ENCODE results near the gene ZNF385A.

DNA sequence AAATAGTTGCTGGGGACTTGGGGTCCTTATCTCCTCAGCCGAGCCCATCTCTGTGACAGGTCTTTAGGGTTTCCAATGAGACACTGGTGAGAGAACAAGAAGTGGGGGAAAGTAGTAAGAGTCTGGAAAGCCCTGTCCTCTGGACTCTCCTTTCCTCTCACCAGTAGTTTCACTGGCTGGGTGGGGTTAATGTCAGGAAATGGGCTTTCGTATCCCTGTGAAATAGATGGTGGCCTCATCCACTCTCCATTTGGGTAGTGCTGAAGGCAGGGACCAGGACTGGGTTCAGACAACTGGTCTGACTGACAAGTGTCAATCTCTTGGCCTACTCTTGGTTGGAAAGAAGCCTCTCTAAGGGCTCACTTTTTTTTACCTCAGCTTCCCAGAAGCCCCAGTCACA, 7.5 kb downstream of the ZNF385A start:
- TF ChIP-seq SP1 (IDR thresholded peaks at IDR 0.05) (no peak), ELF4 (IDR thresholded peaks at IDR 0.05) (no peak), TARDBP (IDR thresholded peaks at IDR 0.05) (no peak), FOXK2 (IDR thresholded peaks at IDR 0.05) (no peak), ARNT (IDR thresholded peaks at IDR 0.05) (no peak), FOXM1 (IDR thresholded peaks at IDR 0.05; ENCODE audit: borderline replicate concordance) (no peak), CTBP1 (IDR thresholded peaks at IDR 0.05; ENCODE audit: borderline replicate concordance) (no peak), ZNF384 (IDR thresholded peaks at IDR 0.05) (no peak), BHLHE40 (IDR thresholded peaks at IDR 0.05; ENCODE audit: borderline replicate concordance) (no peak), NFRKB (IDR thresholded peaks at IDR 0.05) (no peak)

Measured in HEK293T (cell line).